ENCODE results near the gene BABAM2. TPM values are rescaled to one million over a fixed set of nuclear protein-coding genes. Genes with fewer than 3 reads are reported as not detected.

The BABAM2 gene
- total RNA-seq, 3 donors from 2014 or later (not counting 1 experiment from before 2014, with no cell fraction given), result 54.6 to 66.1 (median 59.5) TPM

DNA sequence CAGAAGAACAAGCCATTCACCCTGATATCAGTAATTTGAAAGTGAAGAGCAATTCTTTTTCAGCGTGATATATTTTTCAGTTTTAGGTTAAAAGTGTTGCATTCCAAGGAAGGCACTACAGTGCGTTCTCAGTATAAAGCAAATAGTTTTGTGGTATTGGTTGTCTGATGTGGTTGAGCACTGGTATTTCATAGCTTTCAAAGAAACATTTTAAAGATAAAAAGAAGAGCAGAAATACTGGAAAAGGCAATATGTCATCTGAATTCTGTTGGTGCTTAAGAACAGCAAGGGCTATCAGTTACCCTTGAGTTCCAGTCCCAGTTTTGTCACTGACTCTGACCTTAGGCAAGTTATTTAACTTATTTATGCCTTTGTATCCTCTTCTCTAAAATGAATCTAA is 191.6 kb downstream of the BABAM2 start:
- Mint-ChIP-seq H3K4me1 (peaks cover 0 to 11% of the 10 kb centered on the region in 2 donors), H3K27me3 (ENCODE audit: low read depth in 2 of 2) (no peaks in the 10 kb centered on the region), H3K4me3 (no peak overlapping the region), H3K9me3 (no peaks in the 10 kb centered on the region), H3K27ac (no peak overlapping the region), H3K36me3 (no peaks in the 10 kb centered on the region)
- intact Hi-C loops (cut with micrococcal nuclease), result no loop called here
- ATAC-seq (no peak), DNase-seq (peak in 1 of 2 donors; percentile 4)
- 61% methylated on average over 2 of the region's 2 CpGs for WGBS (ENCODE audit: insufficient coverage)
- no peaks in the 10 kb centered on the region for H3K36me3 ChIP-seq (ENCODE audit: control insufficient read depth, insufficient read depth, low read length)
- H3K9me3 ChIP-seq (ENCODE audit: control insufficient read depth, insufficient read depth, low read length), result no peaks in the 10 kb centered on the region
- TF ChIP-seq, protein P1, sequence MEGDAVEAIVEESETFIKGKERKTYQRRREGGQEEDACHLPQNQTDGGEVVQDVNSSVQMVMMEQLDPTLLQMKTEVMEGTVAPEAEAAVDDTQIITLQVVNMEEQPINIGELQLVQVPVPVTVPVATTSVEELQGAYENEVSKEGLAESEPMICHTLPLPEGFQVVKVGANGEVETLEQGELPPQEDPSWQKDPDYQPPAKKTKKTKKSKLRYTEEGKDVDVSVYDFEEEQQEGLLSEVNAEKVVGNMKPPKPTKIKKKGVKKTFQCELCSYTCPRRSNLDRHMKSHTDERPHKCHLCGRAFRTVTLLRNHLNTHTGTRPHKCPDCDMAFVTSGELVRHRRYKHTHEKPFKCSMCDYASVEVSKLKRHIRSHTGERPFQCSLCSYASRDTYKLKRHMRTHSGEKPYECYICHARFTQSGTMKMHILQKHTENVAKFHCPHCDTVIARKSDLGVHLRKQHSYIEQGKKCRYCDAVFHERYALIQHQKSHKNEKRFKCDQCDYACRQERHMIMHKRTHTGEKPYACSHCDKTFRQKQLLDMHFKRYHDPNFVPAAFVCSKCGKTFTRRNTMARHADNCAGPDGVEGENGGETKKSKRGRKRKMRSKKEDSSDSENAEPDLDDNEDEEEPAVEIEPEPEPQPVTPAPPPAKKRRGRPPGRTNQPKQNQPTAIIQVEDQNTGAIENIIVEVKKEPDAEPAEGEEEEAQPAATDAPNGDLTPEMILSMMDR (IDR thresholded peaks at IDR 0.05), result no peak
- H3K27ac ChIP-seq (ENCODE audit: low read length), result no peak overlapping the region
- no peak overlapping the region for H3K4me3 ChIP-seq (ENCODE audit: low read length)
- H3K4me1 ChIP-seq (ENCODE audit: control insufficient read depth, insufficient read depth, low read length), result no peaks in the 10 kb centered on the region
- H3K27me3 ChIP-seq (ENCODE audit: control insufficient read depth, insufficient read depth, low read length), result no peaks in the 10 kb centered on the region

DNA sequence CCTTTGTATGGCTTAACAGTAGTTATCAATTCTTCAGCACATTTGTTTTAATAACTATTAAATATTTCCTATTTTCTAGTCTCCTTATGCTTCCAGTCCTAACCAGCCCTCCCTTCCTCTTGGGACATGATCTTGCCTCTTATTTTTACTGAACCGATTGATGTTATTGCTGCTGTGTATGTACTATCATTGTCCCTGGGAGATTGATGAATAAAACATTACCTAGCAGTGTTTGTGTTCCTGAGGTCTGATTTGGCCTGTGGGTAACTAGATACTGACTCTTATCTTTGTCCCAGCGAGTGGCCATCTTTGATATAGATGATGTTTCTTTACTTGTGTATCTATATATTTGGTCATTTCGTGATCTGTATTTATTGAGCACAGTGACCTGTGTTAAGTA is 192.9 kb downstream of the BABAM2 start:
- Mint-ChIP-seq H3K4me1 (peaks cover 0 to 11% of the 10 kb centered on the region in 2 donors), H3K9me3 (no peaks in the 10 kb centered on the region), H3K4me3 (no peak overlapping the region), H3K27ac (no peak overlapping the region), H3K36me3 (no peaks in the 10 kb centered on the region), H3K27me3 (ENCODE audit: low read depth in 2 of 2) (no peaks in the 10 kb centered on the region)
- no peak for ATAC-seq
- Histone ChIP-seq H3K4me1 (ENCODE audit: control insufficient read depth, insufficient read depth, low read length) (no peaks in the 10 kb centered on the region), H3K27ac (ENCODE audit: low read length) (no peak overlapping the region), H3K36me3 (ENCODE audit: control insufficient read depth, insufficient read depth, low read length) (no peaks in the 10 kb centered on the region), H3K9me3 (ENCODE audit: control insufficient read depth, insufficient read depth, low read length) (no peaks in the 10 kb centered on the region), H3K27me3 (ENCODE audit: control insufficient read depth, insufficient read depth, low read length) (no peaks in the 10 kb centered on the region), H3K4me3 (ENCODE audit: low read length) (no peak overlapping the region)
- TF ChIP-seq, protein P1 (IDR thresholded peaks at IDR 0.05), result no peak
- intact Hi-C loops (cut with micrococcal nuclease), result no loop called here
- 100% methylated on average over 2 of the region's 3 CpGs for WGBS (ENCODE audit: insufficient coverage)
- DNase-seq, result no peak

DNA sequence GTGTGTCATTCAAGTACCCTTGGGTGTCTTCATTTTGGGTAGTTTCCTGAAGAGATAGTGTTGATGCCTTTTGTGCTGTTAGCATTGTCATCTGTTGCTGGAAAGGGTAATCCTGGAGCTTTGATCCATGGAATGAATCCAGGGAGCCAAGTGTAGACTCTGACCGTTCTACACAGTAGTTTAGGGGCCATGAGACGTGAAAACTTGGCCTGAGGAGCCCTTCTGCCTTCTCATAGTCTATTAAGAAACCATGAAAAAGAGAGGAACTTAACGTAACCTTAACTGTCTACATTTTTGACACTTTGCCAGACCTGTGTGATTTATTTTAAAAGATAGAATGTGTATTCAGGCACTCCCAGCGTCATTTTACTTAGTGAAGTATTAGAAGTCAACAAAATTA is 194.0 kb downstream of the BABAM2 start:
- ATAC-seq, result no peak
- H3K4me1 ChIP-seq (ENCODE audit: control insufficient read depth, insufficient read depth, low read length), result no peaks in the 10 kb centered on the region
- no peaks in the 10 kb centered on the region for H3K27me3 Mint-ChIP-seq (ENCODE audit: low read depth in 2 of 2)
- H3K27ac ChIP-seq (ENCODE audit: low read length), result no peak overlapping the region
- no peaks in the 10 kb centered on the region for H3K36me3 Mint-ChIP-seq
- no peaks in the 10 kb centered on the region for H3K9me3 Mint-ChIP-seq
- no peaks in the 10 kb centered on the region for H3K9me3 ChIP-seq (ENCODE audit: control insufficient read depth, insufficient read depth, low read length)
- no peaks in the 10 kb centered on the region for H3K36me3 ChIP-seq (ENCODE audit: control insufficient read depth, insufficient read depth, low read length)
- WGBS (ENCODE audit: insufficient coverage), result 78% methylated on average over 2 of the region's 4 CpGs
- DNase-seq, result no peak
- no peaks in the 10 kb centered on the region for H3K27me3 ChIP-seq (ENCODE audit: control insufficient read depth, insufficient read depth, low read length)
- TF ChIP-seq, protein P1 (IDR thresholded peaks at IDR 0.05), result no peak
- peaks cover 0 to 11% of the 10 kb centered on the region in 2 donors for H3K4me1 Mint-ChIP-seq
- no peak overlapping the region for H3K27ac Mint-ChIP-seq
- no peak overlapping the region for H3K4me3 Mint-ChIP-seq
- intact Hi-C loops (cut with micrococcal nuclease), result no loop called here
- no peak overlapping the region for H3K4me3 ChIP-seq (ENCODE audit: low read length)

DNA sequence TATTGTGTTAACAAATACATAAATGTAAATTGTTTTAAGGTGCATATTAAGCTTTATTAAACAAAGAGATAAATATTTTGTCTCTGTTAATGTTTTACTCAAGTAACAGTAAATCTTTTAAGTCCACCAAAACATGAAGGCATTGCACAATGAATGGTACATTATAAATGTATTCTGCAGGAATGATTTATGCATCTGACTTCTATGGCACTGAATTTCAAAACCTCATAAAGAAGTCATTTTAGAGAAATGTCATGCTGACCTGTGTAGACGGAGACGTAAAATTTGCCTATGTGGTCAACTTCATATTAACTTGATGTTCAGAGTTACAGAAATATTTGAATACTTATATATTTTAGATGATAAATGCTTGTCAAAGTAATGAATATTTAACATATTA is 194.7 kb downstream of the BABAM2 start:
- H3K4me1 Mint-ChIP-seq, result peaks cover 0 to 11% of the 10 kb centered on the region in 2 donors
- intact Hi-C loops (cut with micrococcal nuclease), result no loop called here
- Histone ChIP-seq H3K4me1 (ENCODE audit: control insufficient read depth, insufficient read depth, low read length) (no peaks in the 10 kb centered on the region), H3K4me3 (ENCODE audit: low read length) (no peak overlapping the region), H3K27ac (ENCODE audit: low read length) (no peak overlapping the region), H3K36me3 (ENCODE audit: control insufficient read depth, insufficient read depth, low read length) (no peaks in the 10 kb centered on the region), H3K9me3 (ENCODE audit: control insufficient read depth, insufficient read depth, low read length) (no peaks in the 10 kb centered on the region), H3K27me3 (ENCODE audit: control insufficient read depth, insufficient read depth, low read length) (no peaks in the 10 kb centered on the region)
- no peaks in the 10 kb centered on the region for H3K27me3 Mint-ChIP-seq (ENCODE audit: low read depth in 2 of 2)
- no peaks in the 10 kb centered on the region for H3K36me3 Mint-ChIP-seq
- no peak for ATAC-seq
- WGBS (ENCODE audit: insufficient coverage), result 100% methylated on average over 2 of the region's 2 CpGs
- no peaks in the 10 kb centered on the region for H3K9me3 Mint-ChIP-seq
- H3K4me3 Mint-ChIP-seq, result no peak overlapping the region
- DNase-seq, result no peak
- no peak overlapping the region for H3K27ac Mint-ChIP-seq
- TF ChIP-seq, protein P1 (IDR thresholded peaks at IDR 0.05), result no peak
